Small intestine (tissue), 7 donors: ENCODE results near the gene GNAS. TPM values are rescaled to one million over a fixed set of nuclear protein-coding genes. Genes with fewer than 3 reads are reported as not detected.
A peak's percentile ranks its signal among the peaks of the same experiment; 100 is the strongest.

ENCODE experiments used
- DNase-seq, 2 donors: peaks; one replicate each; pipeline versions ENCODE4 v3.0.0 to v3.0.0-alpha.2; 2013
- FAIRE-seq: peaks from 2 replicates; lab custom pipeline; 2012; peaks lifted over from hg19 to GRCh38; lab: Jason Lieb, UNC
- H3K27ac ChIP-seq, 3 donors: one replicate each; pipeline ENCODE4 v1.5.1; 2013; ENCODE audit warnings: low read length in 2 of 3, mild to moderate bottlenecking in 2 of 3, control low read depth in 1 of 3, inconsistent platforms in 1 of 3, low read depth in 1 of 3, moderate library complexity in 1 of 3
- H3K27me3 ChIP-seq, 3 donors: one replicate each; pipeline ENCODE4 v1.6.1; 2013; ENCODE audit warnings: low read length in 3 of 3, inconsistent platforms in 1 of 3; ENCODE audit not compliant: control insufficient read depth in 3 of 3, insufficient read depth in 3 of 3
- H3K36me3 ChIP-seq, 3 donors: one replicate each; pipeline ENCODE4 v1.6.1; 2013; ENCODE audit warnings: low read length in 3 of 3, inconsistent platforms in 1 of 3, low read depth in 1 of 3, mild to moderate bottlenecking in 1 of 3, moderate library complexity in 1 of 3; ENCODE audit not compliant: control insufficient read depth in 3 of 3, insufficient read depth in 2 of 3
- H3K4me1 ChIP-seq, 3 donors: one replicate each; pipeline ENCODE4 v1.6.1; 2013; ENCODE audit warnings: low read length in 2 of 3, inconsistent platforms in 1 of 3, low read depth in 1 of 3, mild to moderate bottlenecking in 1 of 3, moderate library complexity in 1 of 3; ENCODE audit not compliant: control insufficient read depth in 3 of 3, insufficient read depth in 2 of 3
- H3K4me3 ChIP-seq, 3 donors: one replicate each; pipeline ENCODE4 v1.5.1; 2013; ENCODE audit warnings: low read length in 3 of 3, control low read depth in 1 of 3, inconsistent platforms in 1 of 3, low read depth in 1 of 3, mild to moderate bottlenecking in 1 of 3, moderate library complexity in 1 of 3
- H3K9me3 ChIP-seq, 2 donors: one replicate each; pipeline ENCODE4 v1.6.1; 2013; ENCODE audit warnings: low read depth in 1 of 2, low read length in 1 of 2; ENCODE audit not compliant: control insufficient read depth in 2 of 2, insufficient read depth in 1 of 2
- WGBS, 3 donors: extraction: QIAGEN DNeasy Blood & Tissue Kit; methylation state at CpG; one replicate each; pipeline ENCODE4 v1.1.7; 2013; 5-methylcytosine and 5-hydroxymethylcytosine counted together
- polyA plus RNA-seq, 4 donors: library from polyadenylated mRNA; stranded (reverse) in 3 of 4; unstranded in 1 of 4; fragments of 200-250 nt in 3 of 4; fragments of 120-200 nt in 1 of 4; gene quantifications; one replicate each; pipeline versions ENCODE4 v1.2.1 to v1.2.3, GENCODE V29; 2013
- donor health status: healthy with polysubstance abuse.
- donor health status: control.
- donor health status: control.
- donor health status: Bipolar disorder and iron deficiency.
- donor health status: healthy.

Gene GNAS
- polyA plus RNA-seq, 4 donors: 493 to 875 (median 655) TPM

- Histone ChIP-seq H3K4me3 (no peak overlapping the region), H3K36me3 (peaks cover 3 to 14% (median 8%) of the 10 kb centered on the region in 3 donors), H3K27me3 (no peaks in the 10 kb centered on the region), H3K4me1 (peaks cover 0 to 12% (median 8%) of the 10 kb centered on the region in 3 donors), H3K9me3 (no peaks in the 10 kb centered on the region), H3K27ac (no peak overlapping the region)
- DNase-seq (no peak), FAIRE-seq (no peak)
- 46 to 70% (median 66%) methylated on average over 13 of the region's 13 CpGs for WGBS, 3 donors
Measured at GRCh38 chr20:58895448-58896180, 43.1 kb downstream of the GNAS start.

- DNase-seq (no peak), FAIRE-seq (no peak)
- Histone ChIP-seq H3K36me3 (peaks cover 3 to 16% (median 8%) of the 10 kb centered on the region in 3 donors), H3K27me3 (no peaks in the 10 kb centered on the region), H3K27ac (no peak overlapping the region), H3K9me3 (no peaks in the 10 kb centered on the region), H3K4me1 (peaks cover 0 to 12% (median 8%) of the 10 kb centered on the region in 3 donors), H3K4me3 (no peak overlapping the region)
- WGBS, 3 donors: 47 to 66% (median 58%) methylated on average over 3 of the region's 3 CpGs
Measured at GRCh38 chr20:58896820-58897219, 44.3 kb downstream of the GNAS start.

- 57 to 77% (median 76%) methylated on average over 4 of the region's 4 CpGs for WGBS, 3 donors
- Histone ChIP-seq H3K4me1 (peaks cover 0 to 12% (median 8%) of the 10 kb centered on the region in 3 donors), H3K4me3 (no peak overlapping the region), H3K27ac (no peak overlapping the region), H3K36me3 (peaks cover 3 to 16% (median 8%) of the 10 kb centered on the region in 3 donors), H3K9me3 (no peaks in the 10 kb centered on the region), H3K27me3 (no peaks in the 10 kb centered on the region)
- FAIRE-seq (no peak), DNase-seq (no peak)
Measured at GRCh38 chr20:58897488-58897887, 45.0 kb downstream of the GNAS start.

- H3K9me3 ChIP-seq: no peaks in the 10 kb centered on the region
- FAIRE-seq (no peak), DNase-seq (no peak)
- no peak overlapping the region for H3K4me3 ChIP-seq
- H3K27ac ChIP-seq: peak overlapping the region in 1 of 3 donors; percentile 9
- peaks cover 8 to 21% (median 9%) of the 10 kb centered on the region in 3 donors for H3K36me3 ChIP-seq
- peaks cover 0 to 12% (median 5%) of the 10 kb centered on the region in 3 donors for H3K4me1 ChIP-seq
- no peaks in the 10 kb centered on the region for H3K27me3 ChIP-seq
- WGBS, 3 donors: 71 to 87% (median 83%) methylated on average over 15 of the region's 15 CpGs
Measured at GRCh38 chr20:58898629-58899408, 46.3 kb downstream of the GNAS start.

- Histone ChIP-seq H3K27ac (no peak overlapping the region), H3K36me3 (peaks cover 9 to 21% (median 15%) of the 10 kb centered on the region in 3 donors), H3K9me3 (no peaks in the 10 kb centered on the region), H3K4me1 (peaks cover 0 to 12% (median 3%) of the 10 kb centered on the region in 3 donors), H3K27me3 (no peaks in the 10 kb centered on the region), H3K4me3 (no peak overlapping the region)
- DNase-seq: no peak
- no peak for FAIRE-seq
- WGBS, 3 donors: 89 to 92% (median 91%) methylated on average over 10 of the region's 10 CpGs
Measured at GRCh38 chr20:58899512-58899911, 47.0 kb downstream of the GNAS start.

- H3K27ac ChIP-seq: no peak overlapping the region
- H3K4me3 ChIP-seq: no peak overlapping the region
- DNase-seq (no peak), FAIRE-seq (no peak)
- H3K36me3 ChIP-seq: peaks cover 11 to 23% (median 15%) of the 10 kb centered on the region in 3 donors
- no peaks in the 10 kb centered on the region for H3K9me3 ChIP-seq
- peaks cover 0 to 7% (median 3%) of the 10 kb centered on the region in 3 donors for H3K4me1 ChIP-seq
- 70 to 90% (median 88%) methylated on average over 7 of the region's 7 CpGs for WGBS, 3 donors
- H3K27me3 ChIP-seq: no peaks in the 10 kb centered on the region
Measured at GRCh38 chr20:58900397-58900796, 47.9 kb downstream of the GNAS start.

- Histone ChIP-seq H3K27ac (no peak overlapping the region), H3K27me3 (no peaks in the 10 kb centered on the region), H3K4me3 (no peak overlapping the region), H3K4me1 (peaks cover 0 to 5% (median 0%) of the 10 kb centered on the region in 3 donors), H3K36me3 (peaks cover 12 to 21% (median 15%) of the 10 kb centered on the region in 3 donors), H3K9me3 (no peaks in the 10 kb centered on the region)
- WGBS, 3 donors: 71 to 82% (median 79%) methylated on average over 19 of the region's 19 CpGs
- no peak for DNase-seq
- no peak for FAIRE-seq
Measured at GRCh38 chr20:58901488-58902402, 49.2 kb downstream of the GNAS start.
